ENCODE measurements around the gene SARDH.

Gene SARDH

DNA sequence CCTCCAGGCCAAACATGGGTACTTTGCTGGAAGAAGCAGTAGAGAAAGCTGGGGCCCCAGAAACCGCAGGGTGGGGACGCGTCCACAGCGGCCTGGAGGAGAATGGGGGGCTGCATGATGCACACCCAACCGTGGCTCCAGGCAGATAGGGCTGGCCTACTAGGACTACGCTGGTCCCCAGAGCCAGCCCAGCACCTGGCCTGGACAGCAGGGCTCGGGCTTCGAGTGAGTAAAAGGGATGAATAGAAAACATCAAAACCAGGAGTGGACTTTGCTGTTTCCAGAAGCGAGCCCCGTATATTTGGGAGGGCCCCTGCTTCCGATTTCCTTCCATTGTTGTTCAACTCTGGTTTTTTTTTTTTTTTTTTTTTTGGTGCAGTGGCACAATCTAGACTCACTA is 71.3 kb downstream of the SARDH start:
- Histone ChIP-seq H3K9me3 (ENCODE audit: low read length) (no peaks in the 10 kb centered on the region), H3K79me2 (ENCODE audit: insufficient read depth, low read length) (no peaks in the 10 kb centered on the region), H3K27ac (ENCODE audit: low read depth, low read length, poor library complexity, severe bottlenecking) (no peak overlapping the region), H3K4me2 (ENCODE audit: low read length) (no peak overlapping the region), H3K27me3 (ENCODE audit: insufficient read depth, low read length) (0 out of 2 replicates have a peak, but pooled peaks cover 3% of the 10 kb centered on the region), H3K4me1 (ENCODE audit: insufficient read depth, low read length, severe bottlenecking) (no peaks in the 10 kb centered on the region), H3F3A (ENCODE audit: insufficient read depth, low read length) (no peaks in the 10 kb centered on the region), H2AFZ (ENCODE audit: low read length) (no peak overlapping the region), H3K4me3 (ENCODE audit: low read depth, low read length, poor library complexity, severe bottlenecking) (no peak overlapping the region), H4K20me1 (ENCODE audit: insufficient read depth, low read length) (no peaks in the 10 kb centered on the region), H3K9ac (ENCODE audit: low read length) (no peak overlapping the region), H3K9me2 (ENCODE audit: low read depth, low read length) (no peaks in the 10 kb centered on the region), H3K36me3 (ENCODE audit: insufficient read depth, low read length) (no peaks in the 10 kb centered on the region)
- TF ChIP-seq, protein P1, sequence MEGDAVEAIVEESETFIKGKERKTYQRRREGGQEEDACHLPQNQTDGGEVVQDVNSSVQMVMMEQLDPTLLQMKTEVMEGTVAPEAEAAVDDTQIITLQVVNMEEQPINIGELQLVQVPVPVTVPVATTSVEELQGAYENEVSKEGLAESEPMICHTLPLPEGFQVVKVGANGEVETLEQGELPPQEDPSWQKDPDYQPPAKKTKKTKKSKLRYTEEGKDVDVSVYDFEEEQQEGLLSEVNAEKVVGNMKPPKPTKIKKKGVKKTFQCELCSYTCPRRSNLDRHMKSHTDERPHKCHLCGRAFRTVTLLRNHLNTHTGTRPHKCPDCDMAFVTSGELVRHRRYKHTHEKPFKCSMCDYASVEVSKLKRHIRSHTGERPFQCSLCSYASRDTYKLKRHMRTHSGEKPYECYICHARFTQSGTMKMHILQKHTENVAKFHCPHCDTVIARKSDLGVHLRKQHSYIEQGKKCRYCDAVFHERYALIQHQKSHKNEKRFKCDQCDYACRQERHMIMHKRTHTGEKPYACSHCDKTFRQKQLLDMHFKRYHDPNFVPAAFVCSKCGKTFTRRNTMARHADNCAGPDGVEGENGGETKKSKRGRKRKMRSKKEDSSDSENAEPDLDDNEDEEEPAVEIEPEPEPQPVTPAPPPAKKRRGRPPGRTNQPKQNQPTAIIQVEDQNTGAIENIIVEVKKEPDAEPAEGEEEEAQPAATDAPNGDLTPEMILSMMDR (IDR thresholded peaks at IDR 0.05; ENCODE audit: low read length), result no peak
- TF ChIP-seq EZH2 (IDR thresholded peaks at IDR 0.05; ENCODE audit: borderline replicate concordance, low read length), result no peak

DNA sequence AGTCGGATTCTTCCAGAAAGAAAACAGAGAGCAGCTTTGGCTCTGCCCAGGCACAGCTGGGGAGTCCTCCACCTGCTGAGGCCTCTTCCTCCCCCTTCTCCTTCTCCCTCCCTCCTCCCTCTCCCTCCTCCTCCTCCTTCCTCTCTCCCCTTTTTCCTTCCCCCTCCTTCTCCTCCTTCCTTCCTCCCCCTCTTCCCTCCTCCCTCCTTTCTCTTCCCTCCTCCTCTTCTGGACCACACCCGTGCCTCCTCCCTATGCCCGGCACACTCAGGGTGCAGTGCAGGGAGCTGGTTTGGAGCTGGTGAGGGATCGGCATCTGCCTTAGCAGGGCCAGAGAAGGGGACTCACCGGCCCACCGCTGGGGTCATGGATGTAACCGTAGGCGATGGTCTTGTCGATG is 71.8 kb downstream of the SARDH start:
- TF ChIP-seq, protein P1 (IDR thresholded peaks at IDR 0.05; ENCODE audit: low read length), result no peak
- no peak for TF ChIP-seq EZH2 (IDR thresholded peaks at IDR 0.05; ENCODE audit: borderline replicate concordance, low read length)
- H3K4me1 ChIP-seq (ENCODE audit: insufficient read depth, low read length, severe bottlenecking), result no peaks in the 10 kb centered on the region
- no peak overlapping the region for H3K4me3 ChIP-seq (ENCODE audit: low read depth, low read length, poor library complexity, severe bottlenecking)

DNA sequence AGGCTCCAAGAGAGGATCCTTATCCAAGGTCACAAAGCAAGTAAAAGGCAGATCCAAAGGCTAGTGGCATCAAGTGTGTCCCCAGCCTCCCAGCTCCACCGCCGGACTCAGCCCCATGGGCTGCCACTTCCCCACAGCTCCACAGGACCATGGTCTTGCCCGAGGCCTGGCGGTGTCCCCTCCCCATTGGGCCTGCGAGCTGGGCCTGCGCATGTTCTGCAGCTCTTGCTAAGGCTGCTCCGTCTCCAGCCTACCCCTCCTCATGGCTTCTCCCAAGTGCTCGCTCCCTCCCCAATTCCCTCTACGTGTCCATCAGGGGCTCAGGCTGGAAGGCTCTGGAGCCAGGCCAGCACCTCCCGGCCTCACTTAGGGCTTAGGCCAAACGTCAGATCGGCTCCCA is 72.6 kb downstream of the SARDH start:
- Histone ChIP-seq H3K27me3 (ENCODE audit: insufficient read depth, low read length) (0 out of 2 replicates have a peak, but pooled peaks cover 3% of the 10 kb centered on the region), H3K4me1 (ENCODE audit: insufficient read depth, low read length, severe bottlenecking) (no peaks in the 10 kb centered on the region), H3K4me3 (ENCODE audit: low read depth, low read length, poor library complexity, severe bottlenecking) (no peak overlapping the region), H3F3A (ENCODE audit: insufficient read depth, low read length) (no peaks in the 10 kb centered on the region), H3K79me2 (ENCODE audit: insufficient read depth, low read length) (no peaks in the 10 kb centered on the region), H2AFZ (ENCODE audit: low read length) (no peak overlapping the region), H3K9me3 (ENCODE audit: low read length) (no peaks in the 10 kb centered on the region), H3K36me3 (ENCODE audit: insufficient read depth, low read length) (no peaks in the 10 kb centered on the region), H3K27ac (ENCODE audit: low read depth, low read length, poor library complexity, severe bottlenecking) (no peak overlapping the region), H3K9ac (ENCODE audit: low read length) (no peak overlapping the region), H4K20me1 (ENCODE audit: insufficient read depth, low read length) (no peaks in the 10 kb centered on the region), H3K4me2 (ENCODE audit: low read length) (no peak overlapping the region), H3K9me2 (ENCODE audit: low read depth, low read length) (no peaks in the 10 kb centered on the region)
- TF ChIP-seq EZH2 (IDR thresholded peaks at IDR 0.05; ENCODE audit: borderline replicate concordance, low read length), result no peak
- TF ChIP-seq, protein P1 (IDR thresholded peaks at IDR 0.05; ENCODE audit: low read length), result no peak

More for the DNA sequence above, 71.8 kb downstream of the SARDH start:
- no peak overlapping the region for H3K27ac ChIP-seq (ENCODE audit: low read depth, low read length, poor library complexity, severe bottlenecking)
- no peak overlapping the region for H2AFZ ChIP-seq (ENCODE audit: low read length)
- H4K20me1 ChIP-seq (ENCODE audit: insufficient read depth, low read length), result no peaks in the 10 kb centered on the region
- H3K9me3 ChIP-seq (ENCODE audit: low read length), result no peaks in the 10 kb centered on the region
- no peak overlapping the region for H3K9ac ChIP-seq (ENCODE audit: low read length)
- H3K27me3 ChIP-seq (ENCODE audit: insufficient read depth, low read length), result 0 out of 2 replicates have a peak, but pooled peaks cover 3% of the 10 kb centered on the region
- no peaks in the 10 kb centered on the region for H3F3A ChIP-seq (ENCODE audit: insufficient read depth, low read length)
- H3K79me2 ChIP-seq (ENCODE audit: insufficient read depth, low read length), result no peaks in the 10 kb centered on the region
- H3K9me2 ChIP-seq (ENCODE audit: low read depth, low read length), result no peaks in the 10 kb centered on the region
- no peaks in the 10 kb centered on the region for H3K36me3 ChIP-seq (ENCODE audit: insufficient read depth, low read length)
- H3K4me2 ChIP-seq (ENCODE audit: low read length), result no peak overlapping the region
